NCI-H524 treated with DMSO at 0.1 percent for 48 hours (cell line): Measurements from ENCODE around the gene OR12D3.
"Not testable (repeated sequence)": the region's sequence is repeated elsewhere in the genome, so short reads cannot be mapped to it uniquely, and the experiment has no call there.

Experiments
- DNase-seq: peaks from one replicate; lab custom pipeline; 2025; lab: John Stamatoyannopoulos, UW

OR12D3 gene, protein sequence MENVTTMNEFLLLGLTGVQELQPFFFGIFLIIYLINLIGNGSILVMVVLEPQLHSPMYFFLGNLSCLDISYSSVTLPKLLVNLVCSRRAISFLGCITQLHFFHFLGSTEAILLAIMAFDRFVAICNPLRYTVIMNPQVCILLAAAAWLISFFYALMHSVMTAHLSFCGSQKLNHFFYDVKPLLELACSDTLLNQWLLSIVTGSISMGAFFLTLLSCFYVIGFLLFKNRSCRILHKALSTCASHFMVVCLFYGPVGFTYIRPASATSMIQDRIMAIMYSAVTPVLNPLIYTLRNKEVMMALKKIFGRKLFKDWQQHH

DNA sequence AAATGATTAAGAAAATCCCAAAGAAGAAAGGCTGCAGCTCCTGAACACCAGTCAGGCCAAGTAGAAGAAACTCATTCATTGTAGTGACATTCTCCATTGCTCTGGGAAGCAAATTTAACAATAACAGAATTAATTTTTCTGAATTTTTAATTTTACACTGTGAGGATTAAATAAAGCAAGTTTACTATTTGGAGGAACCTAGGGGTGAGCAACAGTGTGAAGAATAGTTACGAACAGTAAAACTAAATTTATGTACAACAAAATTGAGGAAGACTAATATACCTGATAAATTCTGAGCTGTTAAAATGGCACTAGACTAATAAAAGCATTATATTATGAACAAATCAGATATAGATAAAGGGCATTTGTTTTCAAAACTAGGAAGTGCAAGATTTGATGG, at the start of gene OR12D3:
OR12D3 (minus strand) TSS at position 101 of the 400 bp plus-strand sequence; CDS start at position 97, 4 bp downstream.
- no peak for DNase-seq

DNA sequence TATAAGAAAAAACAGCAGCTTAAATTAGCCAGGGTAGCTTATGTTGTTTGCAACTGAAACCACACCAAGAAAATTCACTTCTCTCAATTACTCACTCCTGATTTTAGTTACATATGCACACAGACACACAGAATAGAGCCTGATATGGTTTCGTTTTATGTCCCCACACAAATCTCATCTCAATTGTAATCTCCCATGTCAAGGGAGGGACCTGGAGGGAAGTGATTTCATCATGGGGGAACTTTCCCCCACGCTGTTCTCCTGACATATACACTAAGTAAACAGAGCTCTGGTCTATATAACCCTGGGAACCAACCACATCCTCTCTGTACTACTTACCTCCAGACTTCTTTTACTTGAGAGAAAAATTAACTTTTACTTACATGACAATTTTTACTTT, 49.5 kb upstream of the OR12D3 start:
- DNase-seq, result no peak

DNA sequence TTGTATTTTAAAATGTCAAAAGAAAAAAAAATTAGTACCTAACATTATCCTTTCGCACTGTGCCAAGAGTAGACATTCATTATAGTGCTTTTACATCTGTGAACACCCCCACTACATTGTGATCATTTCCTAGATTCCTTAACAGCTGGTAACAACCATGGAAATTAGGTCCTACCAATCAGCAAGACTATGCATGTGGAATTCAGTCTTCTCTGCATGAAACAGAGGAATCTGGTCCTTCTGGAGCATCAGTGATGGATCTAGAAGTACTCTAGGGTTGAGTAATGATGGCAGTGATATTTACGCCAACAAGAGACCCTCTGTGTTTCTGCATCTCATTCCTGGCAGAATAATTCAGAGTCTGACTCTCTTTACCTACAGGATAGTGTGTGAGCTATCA, 49.1 kb upstream of the OR12D3 start:
- DNase-seq, result no peak

DNA sequence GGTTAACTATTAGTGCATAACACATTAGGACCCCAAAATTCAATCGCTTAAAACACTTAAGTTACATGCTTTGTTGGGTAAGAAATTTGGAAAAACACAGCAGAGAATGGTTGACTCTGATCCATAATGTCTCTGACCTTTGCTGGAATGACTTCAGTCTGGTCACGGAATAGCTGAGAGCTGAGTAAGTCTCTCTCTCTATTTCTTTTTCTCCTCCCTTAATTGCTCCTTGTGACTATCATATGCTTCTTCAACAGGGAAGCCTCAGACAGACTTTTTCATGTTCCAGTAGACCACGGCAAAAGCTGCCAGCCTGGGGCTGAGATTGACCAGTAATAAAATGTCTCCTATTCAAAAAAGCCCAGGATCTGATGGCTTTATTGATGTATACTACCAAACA, 44.4 kb upstream of the OR12D3 start:
- DNase-seq, result no peak

DNA sequence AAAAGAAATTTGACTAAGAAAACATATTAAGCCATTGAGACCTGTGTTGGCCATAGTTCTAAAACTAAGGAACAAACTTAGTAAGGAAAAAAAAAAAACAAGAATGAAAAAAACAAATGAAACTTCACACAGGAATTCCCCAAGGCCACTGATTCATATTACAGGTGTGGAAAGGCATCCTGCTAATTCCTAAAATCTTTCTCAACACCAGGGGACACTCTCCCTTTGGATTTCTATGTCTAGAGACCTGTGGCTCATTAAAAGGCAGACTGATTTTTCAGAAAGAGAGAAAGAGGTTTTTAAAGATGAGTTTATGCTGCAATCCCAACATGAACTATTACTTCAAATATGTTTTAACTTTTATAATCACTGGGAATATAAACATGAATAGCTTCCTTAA, 39.5 kb upstream of the OR12D3 start, which contains the start of gene OR12D1:
OR12D1 (plus strand) TSS at position 341 of the 400 bp plus-strand sequence.
- DNase-seq, result no peak

DNA sequence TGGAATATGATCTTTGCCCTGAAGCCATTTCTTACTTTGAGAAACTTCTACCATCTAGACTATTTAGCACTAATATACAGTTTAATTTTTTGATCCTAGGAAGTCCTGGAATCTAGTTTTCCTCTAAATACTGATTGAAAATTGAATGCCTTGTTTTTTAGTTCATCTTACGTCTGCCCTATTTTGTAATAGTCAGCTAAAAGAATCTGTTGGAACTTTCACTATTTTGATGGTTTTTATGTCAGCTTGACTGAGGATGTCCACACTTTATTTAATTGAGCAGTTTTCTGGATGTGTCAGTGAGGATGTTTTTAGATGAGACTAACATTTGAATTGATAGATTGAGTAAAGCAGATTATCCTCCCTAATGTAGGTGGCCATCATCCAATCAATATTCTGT, 28.7 kb upstream of the OR12D3 start:
- no peak for DNase-seq

DNA sequence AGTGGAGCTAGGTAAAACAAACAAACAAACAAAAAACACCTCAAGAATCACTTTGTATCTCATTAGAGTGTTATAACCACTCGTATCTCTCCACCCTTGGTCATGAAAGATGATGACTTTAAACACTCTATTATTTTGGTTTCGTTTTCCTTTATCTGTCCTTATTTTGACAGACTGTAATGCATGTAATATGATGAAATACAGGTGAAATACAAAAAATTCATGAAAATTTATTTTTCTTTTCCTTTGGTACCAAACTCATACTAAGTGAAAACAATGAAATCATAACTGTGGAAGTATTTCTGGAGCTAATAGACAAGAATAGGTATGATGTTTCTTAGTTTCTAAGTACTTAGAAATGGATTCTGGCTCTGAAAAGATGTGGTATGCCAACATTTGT, 24.4 kb upstream of the OR12D3 start:
- DNase-seq, result no peak

DNA sequence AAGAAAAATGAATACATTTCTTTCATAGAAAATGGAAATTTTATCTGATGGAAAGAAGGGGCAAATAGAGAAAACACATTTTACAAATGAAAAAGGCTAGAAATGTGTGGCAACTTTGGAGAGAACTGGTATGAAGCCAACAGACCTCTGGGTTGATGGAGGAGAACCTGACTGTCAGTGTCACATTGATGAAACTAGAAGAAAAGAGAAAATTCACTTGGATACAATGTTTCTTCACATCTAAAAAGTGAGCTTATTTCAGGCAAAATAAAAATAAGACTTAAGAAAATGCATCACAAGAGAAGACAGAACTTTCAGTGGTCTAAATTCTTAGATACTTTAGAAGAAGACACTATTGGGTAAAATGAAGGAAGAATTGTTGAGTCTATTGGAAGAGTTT, 20.2 kb upstream of the OR12D3 start, which contains the start of gene OR12D2:
OR12D2 (plus strand) TSS at position 301 of the 400 bp plus-strand sequence. CDS start 1,069 bp downstream, outside the sequence.
- DNase-seq, result no peak

DNA sequence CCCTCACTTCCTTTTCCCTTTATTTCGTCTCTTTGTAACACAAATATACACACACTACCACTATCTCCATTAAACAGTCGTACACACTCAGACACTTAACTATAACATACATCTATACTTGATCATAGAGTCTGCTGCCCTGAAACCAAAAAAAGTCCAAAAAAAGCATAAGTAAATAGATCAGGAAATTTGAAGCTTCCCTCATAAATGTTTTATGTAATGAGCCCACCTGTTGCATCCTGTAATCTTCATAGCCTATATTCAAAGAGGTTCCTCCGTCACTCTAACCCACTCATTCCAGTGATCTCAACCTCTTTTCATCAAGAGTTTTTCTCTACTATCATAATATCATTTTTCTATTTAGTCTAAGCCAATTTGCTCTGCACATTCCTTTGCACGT, 13.4 kb upstream of the OR12D3 start:
- DNase-seq, result no peak

DNA sequence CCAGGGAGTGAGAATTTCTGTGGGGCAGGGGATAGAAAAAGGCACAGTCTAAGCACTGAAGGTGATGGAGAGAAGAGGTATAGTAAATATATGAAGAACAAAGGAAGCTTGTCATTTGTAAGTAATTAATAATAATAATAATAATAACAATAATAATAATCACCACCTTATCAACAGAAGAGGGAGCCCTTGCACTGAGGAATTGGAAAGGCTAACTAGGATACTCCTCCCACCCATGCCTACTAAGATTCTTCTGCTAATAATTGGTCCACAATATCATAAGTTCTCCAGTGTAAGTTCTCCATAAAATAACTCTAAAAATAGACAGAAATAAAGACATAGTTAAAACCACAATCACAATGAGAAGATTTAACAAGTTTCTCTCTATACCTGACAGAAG, 912 bp upstream of the OR12D3 start:
- DNase-seq, result no peak

DNA sequence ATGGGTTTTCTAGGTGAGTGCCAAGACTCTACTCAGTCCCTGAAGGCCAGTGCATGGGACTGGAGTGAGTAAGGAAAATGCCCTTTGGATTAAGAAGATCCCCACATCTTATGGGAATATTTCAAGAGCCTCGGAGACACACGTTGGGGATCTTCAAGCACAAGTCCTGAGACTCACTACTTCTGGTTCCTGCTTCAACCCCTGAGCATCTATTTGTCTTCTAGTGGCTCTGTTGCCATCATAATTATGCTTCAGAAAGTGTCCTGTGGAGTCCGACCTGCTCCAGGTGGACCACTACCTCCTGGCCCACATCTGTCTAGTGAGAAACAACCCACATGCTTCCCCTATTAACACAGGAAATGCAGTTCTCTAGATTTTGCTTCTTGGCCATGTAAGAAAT, 6.3 kb downstream of the OR12D3 start, which contains the start of gene OR5V1:
OR5V1 (minus strand) TSS at position 101 of the 400 bp plus-strand sequence. CDS start 12,670 bp downstream, outside the sequence.
- no peak for DNase-seq

DNA sequence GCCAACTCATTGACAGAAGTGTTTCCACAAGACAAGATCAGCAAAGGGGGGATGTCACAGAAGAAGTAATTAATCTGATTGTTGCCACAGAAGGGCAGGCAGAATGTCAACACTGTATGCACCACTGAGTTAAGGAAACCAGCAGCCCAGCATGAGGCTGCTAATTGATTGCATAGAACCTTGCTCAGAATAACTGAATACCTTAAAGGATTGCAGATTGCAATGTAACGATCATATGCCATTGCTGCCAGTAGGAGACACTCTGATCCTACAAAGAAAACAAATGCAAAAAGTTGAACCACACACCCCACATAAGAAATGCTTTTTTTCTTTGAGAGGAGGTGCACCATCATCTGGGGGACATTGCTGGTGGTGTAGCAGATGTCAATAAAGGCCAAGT, 19.5 kb downstream of the OR12D3 start:
- no peak for DNase-seq

DNA sequence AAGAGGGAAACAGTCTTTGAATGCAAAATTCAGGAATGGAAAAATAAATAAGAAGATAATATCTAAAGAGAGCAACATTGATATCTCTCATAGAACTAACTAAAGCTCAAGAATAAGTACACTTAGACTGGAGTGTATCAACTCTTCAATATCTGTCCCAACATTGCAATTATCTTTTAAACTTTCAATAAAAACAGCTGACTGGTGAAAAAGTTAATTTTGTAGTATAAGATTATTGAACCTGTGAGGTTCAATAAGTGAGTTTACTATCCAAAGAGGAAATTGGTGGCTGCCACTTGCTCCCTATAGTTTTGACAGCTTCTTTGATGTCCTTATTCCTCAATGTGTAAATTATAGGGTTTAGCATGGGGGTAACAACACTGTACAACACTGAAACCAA, 20.1 kb downstream of the OR12D3 start:
- DNase-seq, result no peak

DNA sequence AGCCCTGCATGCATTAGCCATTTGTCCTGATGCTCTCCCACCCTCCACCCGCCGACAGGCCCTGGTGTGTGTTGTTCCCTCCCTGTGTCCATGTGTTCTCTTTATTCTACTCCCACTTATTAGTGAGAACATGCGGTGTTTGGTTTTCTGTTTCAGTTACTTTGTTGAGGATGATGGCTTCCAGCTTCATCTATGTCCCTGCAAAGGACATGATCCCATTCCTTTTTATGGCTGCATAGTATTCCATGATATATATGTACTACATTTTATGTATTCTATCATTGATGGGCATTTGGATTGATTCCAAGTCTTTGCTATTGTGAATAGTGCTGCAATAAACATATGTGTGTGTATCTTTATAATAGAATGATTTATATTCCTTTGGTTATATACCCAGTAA, 25.7 kb downstream of the OR12D3 start:
- not testable (repeated sequence) for DNase-seq

DNA sequence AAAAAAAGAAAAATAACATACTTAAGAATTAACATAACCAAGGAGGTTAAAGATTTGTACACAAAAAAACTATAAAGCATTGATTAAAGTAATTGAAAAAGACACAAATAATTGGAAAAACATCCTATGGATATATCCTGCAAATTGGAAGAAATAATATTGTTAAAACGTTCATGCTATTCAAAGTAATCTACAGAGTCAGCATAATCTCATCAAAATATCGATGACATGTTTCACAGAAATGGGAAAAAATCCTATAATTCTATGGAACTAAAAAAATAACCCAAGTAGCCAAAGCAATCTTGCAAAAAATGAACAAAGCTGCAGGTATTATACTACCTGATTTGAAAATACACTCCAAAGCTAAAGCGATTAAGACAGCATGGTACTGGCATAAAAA, 29.7 kb downstream of the OR12D3 start:
- DNase-seq, result no peak

DNA sequence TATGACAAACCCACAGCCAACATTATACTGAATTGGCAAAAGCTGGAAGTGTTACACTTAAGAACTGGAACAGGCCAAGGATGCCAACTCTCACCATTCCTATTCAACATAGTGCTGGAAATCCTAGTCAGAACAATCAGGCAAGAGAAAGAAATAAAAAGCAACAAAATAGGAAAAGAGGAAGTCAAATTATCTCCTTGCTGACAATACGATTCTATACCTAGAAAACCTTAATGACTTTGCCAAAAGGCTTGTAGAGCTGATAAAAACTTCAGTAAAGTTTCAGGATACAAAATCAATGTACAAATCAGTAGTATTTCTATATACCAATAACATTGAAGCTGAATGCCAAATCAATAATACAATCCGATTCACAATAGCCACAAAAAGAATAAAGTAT, 38.8 kb downstream of the OR12D3 start:
- no peak for DNase-seq

DNA sequence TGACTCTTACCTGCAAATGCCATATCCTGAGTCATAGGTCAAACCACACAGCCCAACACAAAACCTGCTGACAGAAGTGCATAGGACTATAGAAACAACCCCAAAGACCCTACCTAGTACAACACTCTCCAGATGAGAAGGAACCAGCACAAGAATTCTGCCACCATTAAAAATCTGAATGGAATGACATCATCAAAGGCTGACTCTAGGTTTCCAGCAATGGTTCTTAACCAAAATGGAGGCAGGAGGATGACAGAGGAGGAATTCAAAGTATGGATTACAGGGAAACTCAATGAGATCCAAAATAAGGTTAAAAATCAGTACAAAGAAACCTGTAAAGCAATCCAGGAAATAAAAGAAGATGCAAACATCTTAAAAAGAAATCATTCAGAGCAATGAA, 42.4 kb downstream of the OR12D3 start:
- DNase-seq, result no peak

DNA sequence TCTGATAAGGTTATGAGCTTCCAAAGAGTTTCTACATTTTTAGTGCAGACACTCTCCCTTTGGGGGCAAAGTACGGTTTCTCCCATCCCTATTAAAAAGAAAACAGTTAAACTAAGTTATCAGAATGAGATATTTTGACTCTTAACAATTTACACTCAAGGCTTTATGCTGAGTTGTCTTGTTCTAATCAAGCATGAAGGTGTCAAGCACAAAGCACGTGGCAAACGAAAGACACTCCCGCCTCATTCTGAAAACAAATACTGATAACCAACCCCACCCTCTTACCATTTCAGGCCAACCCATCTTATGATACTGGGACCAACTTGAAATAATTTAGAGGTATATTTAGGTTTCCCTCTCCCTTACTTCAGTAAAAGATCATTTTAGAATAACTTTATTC, 49.3 kb downstream of the OR12D3 start:
- DNase-seq, result no peak
